Measurements from ENCODE around the gene USP30. TPM values are rescaled to one million over a fixed set of nuclear protein-coding genes. Genes with fewer than 3 reads are reported as not detected.

Gene USP30
- total and polyA plus RNA-seq, 2 donors: 6.0 to 9.1 TPM

GRCh38 chr12:109058773-109059172 lies 6.4 kb downstream of the USP30 start:
- WGBS: 98% methylated on average over 6 of the region's 6 CpGs
- Histone ChIP-seq H3K9me3 (ENCODE audit: control insufficient read depth in 2 of 2, insufficient read depth in 1 of 2, low read length in 1 of 2) (no peaks in the 10 kb centered on the region), H3K36me3 (ENCODE audit: control insufficient read depth in 2 of 2, insufficient read depth in 2 of 2, low read length in 1 of 2) (peaks cover 6 to 9% of the 10 kb centered on the region in 2 donors), H3K27me3 (ENCODE audit: control insufficient read depth in 2 of 2, insufficient read depth in 1 of 2, low read length in 1 of 2) (no peaks in the 10 kb centered on the region), H3K27ac (ENCODE audit: low read depth in 1 of 2, low read length in 1 of 2) (no peak overlapping the region), H3K4me3 (ENCODE audit: low read length in 2 of 2) (no peak overlapping the region), H3K4me1 (ENCODE audit: control insufficient read depth in 2 of 2, insufficient read depth in 2 of 2, low read length in 2 of 2) (peaks cover 0 to 1% of the 10 kb centered on the region in 2 donors)
- no peak for DNase-seq (ENCODE audit: low read depth in 6 of 9, low spot score in 9 of 9)

GRCh38 chr12:109064143-109064542 lies 11.8 kb downstream of the USP30 start:
- H3K36me3 ChIP-seq (ENCODE audit: control insufficient read depth in 2 of 2, insufficient read depth in 2 of 2, low read length in 1 of 2): peaks cover 8 to 15% of the 10 kb centered on the region in 2 donors
- 98% methylated on average over 3 of the region's 3 CpGs for WGBS

GRCh38 chr12:109065154-109065852 lies 12.9 kb downstream of the USP30 start:
- Histone ChIP-seq H3K36me3 (ENCODE audit: control insufficient read depth in 2 of 2, insufficient read depth in 2 of 2, low read length in 1 of 2) (peaks cover 5 to 24% of the 10 kb centered on the region in 2 donors), H3K4me3 (ENCODE audit: low read length in 2 of 2) (no peak overlapping the region), H3K27me3 (ENCODE audit: control insufficient read depth in 2 of 2, insufficient read depth in 1 of 2, low read length in 1 of 2) (no peaks in the 10 kb centered on the region), H3K9me3 (ENCODE audit: control insufficient read depth in 2 of 2, insufficient read depth in 1 of 2, low read length in 1 of 2) (no peaks in the 10 kb centered on the region), H3K27ac (ENCODE audit: low read depth in 1 of 2, low read length in 1 of 2) (no peak overlapping the region), H3K4me1 (ENCODE audit: control insufficient read depth in 2 of 2, insufficient read depth in 2 of 2, low read length in 2 of 2) (no peaks in the 10 kb centered on the region)
- 98% methylated on average over 5 of the region's 5 CpGs for WGBS
- no peak for DNase-seq (ENCODE audit: low read depth in 6 of 9, low spot score in 9 of 9)

More at GRCh38 chr12:109064143-109064542, 11.8 kb downstream of the USP30 start:
- no peak overlapping the region for H3K4me3 ChIP-seq (ENCODE audit: low read length in 2 of 2)
- no peaks in the 10 kb centered on the region for H3K4me1 ChIP-seq (ENCODE audit: control insufficient read depth in 2 of 2, insufficient read depth in 2 of 2, low read length in 2 of 2)
- H3K9me3 ChIP-seq (ENCODE audit: control insufficient read depth in 2 of 2, insufficient read depth in 1 of 2, low read length in 1 of 2): no peaks in the 10 kb centered on the region
- no peak overlapping the region for H3K27ac ChIP-seq (ENCODE audit: low read depth in 1 of 2, low read length in 1 of 2)
- DNase-seq (ENCODE audit: low read depth in 6 of 9, low spot score in 9 of 9): no peak
- no peaks in the 10 kb centered on the region for H3K27me3 ChIP-seq (ENCODE audit: control insufficient read depth in 2 of 2, insufficient read depth in 1 of 2, low read length in 1 of 2)

GRCh38 chr12:109065853-109066193 lies 13.4 kb downstream of the USP30 start:
- DNase-seq (ENCODE audit: low read depth in 6 of 9, low spot score in 9 of 9): no peak
- Histone ChIP-seq H3K4me3 (ENCODE audit: low read length in 2 of 2) (no peak overlapping the region), H3K9me3 (ENCODE audit: control insufficient read depth in 2 of 2, insufficient read depth in 1 of 2, low read length in 1 of 2) (no peaks in the 10 kb centered on the region), H3K27ac (ENCODE audit: low read depth in 1 of 2, low read length in 1 of 2) (no peak overlapping the region), H3K36me3 (ENCODE audit: control insufficient read depth in 2 of 2, insufficient read depth in 2 of 2, low read length in 1 of 2) (peaks cover 8 to 25% of the 10 kb centered on the region in 2 donors), H3K27me3 (ENCODE audit: control insufficient read depth in 2 of 2, insufficient read depth in 1 of 2, low read length in 1 of 2) (no peaks in the 10 kb centered on the region), H3K4me1 (ENCODE audit: control insufficient read depth in 2 of 2, insufficient read depth in 2 of 2, low read length in 2 of 2) (no peaks in the 10 kb centered on the region)
- WGBS: 88% methylated on average over 1 of the region's 1 CpG

- 98% methylated on average over 17 of the region's 17 CpGs for WGBS
- Histone ChIP-seq H3K9me3 (ENCODE audit: control insufficient read depth in 2 of 2, insufficient read depth in 1 of 2, low read length in 1 of 2) (no peaks in the 10 kb centered on the region), H3K27ac (ENCODE audit: low read depth in 1 of 2, low read length in 1 of 2) (no peak overlapping the region), H3K4me3 (ENCODE audit: low read length in 2 of 2) (no peak overlapping the region), H3K27me3 (ENCODE audit: control insufficient read depth in 2 of 2, insufficient read depth in 1 of 2, low read length in 1 of 2) (no peaks in the 10 kb centered on the region), H3K4me1 (ENCODE audit: control insufficient read depth in 2 of 2, insufficient read depth in 2 of 2, low read length in 2 of 2) (no peaks in the 10 kb centered on the region), H3K36me3 (ENCODE audit: control insufficient read depth in 2 of 2, insufficient read depth in 2 of 2, low read length in 1 of 2) (peaks cover 18 to 32% of the 10 kb centered on the region in 2 donors)
- DNase-seq (ENCODE audit: low read depth in 6 of 9, low spot score in 9 of 9): no peak
Observed at GRCh38 chr12:109069307-109070271, 17.2 kb downstream of the USP30 start.

- DNase-seq (ENCODE audit: low read depth in 6 of 9, low spot score in 9 of 9): no peak
- no peak overlapping the region for H3K27ac ChIP-seq (ENCODE audit: low read depth in 1 of 2, low read length in 1 of 2)
- H3K36me3 ChIP-seq (ENCODE audit: control insufficient read depth in 2 of 2, insufficient read depth in 2 of 2, low read length in 1 of 2): peaks cover 13 to 16% of the 10 kb centered on the region in 2 donors
- no peaks in the 10 kb centered on the region for H3K4me1 ChIP-seq (ENCODE audit: control insufficient read depth in 2 of 2, insufficient read depth in 2 of 2, low read length in 2 of 2)
- H3K9me3 ChIP-seq (ENCODE audit: control insufficient read depth in 2 of 2, insufficient read depth in 1 of 2, low read length in 1 of 2): no peaks in the 10 kb centered on the region
- H3K27me3 ChIP-seq (ENCODE audit: control insufficient read depth in 2 of 2, insufficient read depth in 1 of 2, low read length in 1 of 2): no peaks in the 10 kb centered on the region
- H3K4me3 ChIP-seq (ENCODE audit: low read length in 2 of 2): no peak overlapping the region
Observed at GRCh38 chr12:109074866-109075265, 22.5 kb downstream of the USP30 start.

- H3K27me3 ChIP-seq (ENCODE audit: control insufficient read depth in 2 of 2, insufficient read depth in 1 of 2, low read length in 1 of 2): no peaks in the 10 kb centered on the region
- WGBS: 98% methylated on average over 14 of the region's 14 CpGs
- no peak overlapping the region for H3K4me3 ChIP-seq (ENCODE audit: low read length in 2 of 2)
- no peak overlapping the region for H3K27ac ChIP-seq (ENCODE audit: low read depth in 1 of 2, low read length in 1 of 2)
- H3K36me3 ChIP-seq (ENCODE audit: control insufficient read depth in 2 of 2, insufficient read depth in 2 of 2, low read length in 1 of 2): peaks cover 34 to 38% of the 10 kb centered on the region in 2 donors
- DNase-seq (ENCODE audit: low read depth in 6 of 9, low spot score in 9 of 9): no peak
- no peaks in the 10 kb centered on the region for H3K9me3 ChIP-seq (ENCODE audit: control insufficient read depth in 2 of 2, insufficient read depth in 1 of 2, low read length in 1 of 2)
- H3K4me1 ChIP-seq (ENCODE audit: control insufficient read depth in 2 of 2, insufficient read depth in 2 of 2, low read length in 2 of 2): no peaks in the 10 kb centered on the region
Observed at GRCh38 chr12:109082751-109083150, 30.4 kb downstream of the USP30 start.

- DNase-seq (ENCODE audit: low read depth in 6 of 9, low spot score in 9 of 9): no peak
- Histone ChIP-seq H3K27me3 (ENCODE audit: control insufficient read depth in 2 of 2, insufficient read depth in 1 of 2, low read length in 1 of 2) (no peaks in the 10 kb centered on the region), H3K36me3 (ENCODE audit: control insufficient read depth in 2 of 2, insufficient read depth in 2 of 2, low read length in 1 of 2) (peaks cover 38 to 48% of the 10 kb centered on the region in 2 donors), H3K4me1 (ENCODE audit: control insufficient read depth in 2 of 2, insufficient read depth in 2 of 2, low read length in 2 of 2) (no peaks in the 10 kb centered on the region), H3K27ac (ENCODE audit: low read depth in 1 of 2, low read length in 1 of 2) (no peak overlapping the region), H3K4me3 (ENCODE audit: low read length in 2 of 2) (no peak overlapping the region), H3K9me3 (ENCODE audit: control insufficient read depth in 2 of 2, insufficient read depth in 1 of 2, low read length in 1 of 2) (no peaks in the 10 kb centered on the region)
- WGBS: over 99% methylated on average over 2 of the region's 2 CpGs
Observed at GRCh38 chr12:109084425-109084824, 32.0 kb downstream of the USP30 start.

- DNase-seq (ENCODE audit: low read depth in 6 of 9, low spot score in 9 of 9): no peak
- no peaks in the 10 kb centered on the region for H3K27me3 ChIP-seq (ENCODE audit: control insufficient read depth in 2 of 2, insufficient read depth in 1 of 2, low read length in 1 of 2)
- H3K36me3 ChIP-seq (ENCODE audit: control insufficient read depth in 2 of 2, insufficient read depth in 2 of 2, low read length in 1 of 2): peaks cover 41 to 50% of the 10 kb centered on the region in 2 donors
- H3K9me3 ChIP-seq (ENCODE audit: control insufficient read depth in 2 of 2, insufficient read depth in 1 of 2, low read length in 1 of 2): no peaks in the 10 kb centered on the region
- no peaks in the 10 kb centered on the region for H3K4me1 ChIP-seq (ENCODE audit: control insufficient read depth in 2 of 2, insufficient read depth in 2 of 2, low read length in 2 of 2)
- H3K27ac ChIP-seq (ENCODE audit: low read depth in 1 of 2, low read length in 1 of 2): no peak overlapping the region
- 99% methylated on average over 11 of the region's 11 CpGs for WGBS
- no peak overlapping the region for H3K4me3 ChIP-seq (ENCODE audit: low read length in 2 of 2)
Observed at GRCh38 chr12:109085590-109085989, 33.2 kb downstream of the USP30 start.
